NCI-H510A treated with DMSO at 0.1 percent for 48 hours (cell line): Measurements from ENCODE around the gene FNDC3A.
"Not testable (repeated sequence)": the region's sequence is repeated elsewhere in the genome, so short reads cannot be mapped to it uniquely, and the experiment has no call there.

ENCODE experiments used
- DNase-seq: peaks from one replicate; lab custom pipeline; 2025; lab: John Stamatoyannopoulos, UW

The FNDC3A gene

DNA sequence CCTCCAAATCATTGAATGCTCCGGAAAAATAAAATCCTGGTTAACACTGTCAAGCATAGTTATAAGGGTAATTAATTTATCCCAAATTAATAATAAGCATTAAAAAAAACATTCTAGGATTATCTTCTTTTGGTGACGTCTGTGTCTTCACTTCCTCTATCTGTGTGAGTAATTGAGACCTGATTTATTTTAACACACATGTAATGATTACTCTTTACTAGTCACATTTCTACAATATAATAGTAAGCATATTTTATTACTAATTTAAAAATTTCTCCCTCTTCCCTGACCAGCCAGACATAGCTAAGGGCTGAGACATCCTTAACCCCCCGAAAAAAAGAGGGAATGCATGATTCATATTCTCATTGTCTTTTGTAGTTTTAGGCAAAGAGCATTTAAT is 2.3 kb downstream of the FNDC3A start:
- DNase-seq: no peak

DNA sequence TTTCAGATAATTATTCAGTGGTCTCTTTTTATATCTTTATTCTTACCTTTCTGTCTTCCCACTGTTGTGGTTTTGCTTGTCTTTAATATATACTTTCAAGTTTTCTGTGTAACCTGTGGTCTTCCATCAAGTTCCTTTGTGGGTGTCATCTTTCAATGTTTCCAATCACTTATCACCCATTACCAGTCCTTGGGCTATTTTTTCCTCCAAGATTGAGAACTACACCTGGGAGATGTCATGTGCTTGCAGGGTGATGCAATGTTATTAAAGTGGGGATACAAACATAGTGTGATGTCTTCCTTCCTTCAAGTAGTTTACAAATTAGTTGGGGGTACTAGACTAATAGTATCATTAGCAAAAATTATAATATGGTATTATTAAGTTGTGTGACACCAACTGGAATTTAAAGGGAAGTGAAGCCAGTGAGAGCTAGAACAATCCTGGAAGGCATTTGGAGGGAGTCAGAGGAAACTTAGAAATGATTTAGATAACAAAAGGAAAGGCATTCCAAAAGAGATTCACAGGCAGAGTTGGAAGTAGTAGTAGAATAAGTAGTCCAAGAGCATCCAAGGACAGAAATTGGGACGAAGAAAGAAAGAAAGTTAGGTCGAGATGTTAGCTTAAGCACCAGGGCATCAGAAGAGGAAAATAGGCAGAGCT is 3.4 kb downstream of the FNDC3A start:
- no peak for DNase-seq

DNA sequence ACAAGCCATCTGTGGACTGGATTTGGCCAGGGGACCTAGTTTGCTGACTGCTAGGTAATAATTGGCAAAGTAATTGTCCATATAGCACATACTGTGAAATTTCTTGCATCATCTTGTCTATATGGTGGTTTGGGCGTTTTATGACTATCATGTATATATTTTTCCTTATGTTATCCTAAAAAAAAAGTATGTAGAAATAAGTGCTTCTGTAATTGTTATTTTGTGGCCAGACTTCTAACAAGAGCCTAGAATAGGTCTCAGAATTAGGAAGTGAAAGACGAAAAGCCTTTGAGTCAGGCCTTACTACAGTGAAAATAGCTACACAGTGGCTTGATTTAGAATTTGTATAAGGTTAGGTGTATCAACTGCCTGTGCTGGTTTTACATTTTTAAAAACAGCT is 4.2 kb downstream of the FNDC3A start:
- no peak for DNase-seq

DNA sequence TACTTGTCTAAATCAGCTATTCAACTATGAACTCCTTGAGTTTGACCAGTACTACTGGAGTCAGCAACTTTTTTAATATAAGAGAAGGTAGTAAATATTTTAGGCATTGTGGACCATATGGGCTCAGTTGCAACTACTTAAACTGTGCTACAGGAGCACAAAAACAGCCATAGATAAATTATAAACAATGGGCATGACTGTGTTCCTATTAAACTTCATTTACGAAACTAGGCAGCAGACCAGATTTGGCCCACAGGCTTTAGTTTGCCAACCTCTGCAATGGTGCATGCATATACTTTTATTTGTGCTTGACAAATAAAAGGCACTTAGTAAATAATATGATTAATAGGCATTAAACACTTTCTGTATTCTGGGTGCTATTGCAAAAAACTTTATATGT is 7.6 kb downstream of the FNDC3A start:
- DNase-seq: no peak

DNA sequence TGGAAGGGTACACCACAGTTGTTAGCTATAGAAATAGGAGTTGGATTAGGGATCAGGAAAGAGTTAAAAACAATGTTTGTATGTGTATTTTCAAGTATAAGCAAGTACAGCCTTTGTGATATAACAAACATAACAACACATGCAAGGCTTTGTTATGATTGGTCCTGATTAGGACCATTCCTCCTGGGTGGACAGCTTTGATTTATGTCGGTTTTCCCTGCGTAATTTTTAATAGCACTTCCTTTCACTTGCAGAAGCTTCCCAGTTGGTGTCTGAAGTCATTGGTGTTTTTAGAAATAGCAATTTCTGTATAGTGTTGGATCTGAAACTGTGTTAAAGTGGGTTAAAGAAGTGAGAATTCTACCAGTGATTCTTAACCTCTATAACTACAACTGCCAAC is 10.0 kb downstream of the FNDC3A start:
- no peak for DNase-seq

DNA sequence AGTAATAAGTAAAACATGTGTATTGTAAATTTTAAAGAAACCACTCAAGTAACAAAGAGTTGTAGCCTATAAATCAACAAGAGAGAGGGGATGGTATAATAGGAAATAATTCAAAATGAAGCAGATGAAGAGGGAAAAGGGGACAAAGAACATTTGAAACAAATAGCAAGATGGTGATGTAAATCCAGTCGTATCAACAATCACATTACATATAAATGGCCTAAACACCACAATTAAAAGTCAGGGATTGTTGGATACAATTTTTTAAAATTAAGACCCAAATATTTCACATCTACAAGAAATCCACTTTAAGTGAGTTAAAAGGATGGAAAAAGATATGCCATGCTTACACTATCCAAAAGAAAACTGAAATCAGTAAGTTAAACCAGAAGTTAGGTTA is 15.2 kb downstream of the FNDC3A start:
- DNase-seq: no peak

DNA sequence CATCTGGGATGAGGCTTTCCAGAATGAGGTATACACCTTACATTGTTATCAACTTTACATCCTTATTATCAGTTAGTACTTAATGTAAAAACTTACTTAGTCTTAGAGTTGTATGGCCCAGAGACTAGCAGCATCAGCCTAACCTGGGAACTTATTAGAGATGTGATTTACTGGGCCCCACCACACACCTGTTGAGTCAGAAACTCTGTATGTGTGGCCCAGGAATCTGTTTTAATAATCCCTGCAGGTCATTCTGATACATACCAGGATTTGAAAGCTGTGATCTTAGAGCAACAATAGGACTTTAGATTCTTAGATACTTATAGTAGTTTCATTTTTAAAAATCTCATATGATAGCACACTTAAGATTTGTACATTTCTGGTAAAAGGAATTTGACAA is 17.4 kb downstream of the FNDC3A start:
- DNase-seq: no peak

DNA sequence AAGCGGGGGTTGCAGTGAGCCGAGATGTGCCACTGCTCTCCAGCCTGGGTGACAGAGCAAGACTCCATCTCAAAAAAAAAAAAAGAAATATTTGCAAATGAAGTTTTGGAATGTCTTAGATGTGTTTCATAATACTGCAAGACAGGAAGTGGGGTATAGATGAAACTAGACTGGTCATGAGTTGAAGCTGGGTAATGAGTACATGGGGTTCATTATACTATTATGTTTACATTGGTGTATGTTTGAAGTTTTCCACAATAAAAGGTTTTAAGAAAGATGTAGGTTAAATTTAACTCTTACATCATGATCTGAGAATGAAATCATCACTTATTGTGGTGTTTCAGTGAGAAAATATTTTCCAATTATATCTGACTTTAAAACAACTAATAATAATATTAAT is 19.0 kb downstream of the FNDC3A start:
- DNase-seq: no peak

DNA sequence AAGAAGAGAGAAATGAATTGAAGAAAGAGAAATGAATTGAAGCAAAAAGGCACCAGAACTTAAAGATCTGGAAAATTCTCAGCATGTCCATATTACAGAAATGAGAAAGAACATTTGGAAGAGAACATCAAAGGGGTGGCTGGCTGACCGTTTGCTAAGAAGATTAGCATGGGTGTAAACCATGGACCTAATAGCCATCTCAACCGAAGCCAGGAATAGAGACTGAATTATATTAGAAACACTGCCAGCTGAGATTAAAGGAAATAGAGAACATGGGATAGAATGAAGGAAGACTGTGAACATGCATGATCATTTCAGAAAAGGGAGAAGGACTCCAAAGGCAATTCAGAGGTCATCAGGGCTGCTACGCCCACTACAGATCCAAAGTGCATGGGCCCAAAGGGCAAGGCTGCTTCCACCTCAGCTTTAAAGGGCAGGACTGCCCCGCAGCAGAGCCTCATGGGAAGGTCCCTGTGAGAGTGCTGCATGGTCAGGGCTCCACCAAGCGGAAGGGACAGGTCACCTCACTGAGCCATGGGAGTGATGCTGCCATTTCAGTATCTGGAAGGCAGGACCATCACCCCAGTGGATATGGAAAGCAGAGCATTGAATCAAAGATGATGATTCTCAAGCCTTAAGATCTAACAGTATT is 23.1 kb downstream of the FNDC3A start:
- DNase-seq: no peak

DNA sequence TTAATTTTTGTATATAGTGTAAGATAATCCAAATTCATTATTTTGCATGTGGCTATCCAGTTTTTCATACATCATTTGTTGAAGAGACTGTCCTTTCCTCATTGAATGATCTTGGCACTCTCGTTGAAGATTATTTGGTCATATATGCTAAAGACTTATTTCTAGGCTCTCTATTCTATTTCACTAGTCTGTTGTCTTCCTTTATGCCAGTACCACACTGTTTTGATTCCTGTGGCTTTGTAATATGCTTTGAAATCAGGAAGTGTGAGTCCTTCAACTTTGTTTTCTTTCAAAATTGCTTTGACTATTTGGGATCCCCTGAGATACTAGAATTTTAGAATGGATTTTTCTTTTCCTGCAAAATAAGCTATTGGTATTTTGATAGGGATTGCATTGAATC is 24.5 kb downstream of the FNDC3A start:
- DNase-seq: no peak

DNA sequence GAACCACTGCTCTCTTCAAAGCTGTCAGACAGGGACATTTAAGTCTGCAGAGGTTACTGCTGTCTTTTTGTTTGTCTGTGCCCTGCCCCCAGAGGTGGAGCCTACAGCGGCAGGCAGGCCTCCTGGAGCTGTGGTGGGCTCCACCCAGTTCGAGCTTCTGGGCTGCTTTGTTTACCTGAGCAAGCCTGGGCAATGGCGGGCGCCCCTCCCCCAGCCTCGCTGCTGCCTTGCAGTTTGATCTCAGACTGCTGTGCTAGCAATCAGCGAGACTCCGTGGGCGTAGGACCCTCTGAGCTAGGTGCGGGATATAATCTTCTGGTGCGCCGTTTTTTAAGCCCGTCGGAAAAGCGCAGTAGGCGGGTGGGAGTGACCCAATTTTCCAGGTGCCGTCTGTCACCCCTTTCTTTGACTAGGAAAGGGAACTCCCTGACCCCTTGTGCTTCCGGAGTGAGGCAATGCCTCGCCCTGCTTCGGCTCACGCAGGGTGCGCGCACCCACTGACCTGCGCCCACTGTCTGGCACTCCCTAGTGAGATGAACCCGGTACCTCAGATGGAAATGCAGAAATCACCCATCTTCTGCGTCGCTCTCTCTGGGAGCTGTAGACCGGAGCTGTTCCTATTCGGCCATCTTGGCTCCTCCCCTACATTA is 43.4 kb downstream of the FNDC3A start:
- DNase-seq: not testable (repeated sequence)

DNA sequence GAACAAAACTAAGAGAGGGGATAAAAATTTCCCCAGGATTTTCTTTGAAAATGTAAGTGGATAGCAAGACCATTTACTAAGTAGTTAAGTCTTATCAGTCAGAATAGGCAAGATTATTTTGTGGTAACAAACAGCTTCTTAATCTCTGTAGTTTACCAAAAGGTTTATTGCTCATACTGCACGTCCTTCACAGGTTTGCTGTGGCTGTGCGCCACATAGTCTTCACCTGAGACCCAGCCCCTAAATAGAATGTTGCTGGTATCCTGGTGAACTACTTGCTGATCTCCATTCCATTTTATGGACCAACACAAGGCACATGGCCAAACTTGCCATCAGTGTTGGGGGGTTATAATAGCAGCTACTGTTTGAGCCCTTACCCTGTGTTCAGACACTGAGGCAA is 44.6 kb downstream of the FNDC3A start:
- no peak for DNase-seq

DNA sequence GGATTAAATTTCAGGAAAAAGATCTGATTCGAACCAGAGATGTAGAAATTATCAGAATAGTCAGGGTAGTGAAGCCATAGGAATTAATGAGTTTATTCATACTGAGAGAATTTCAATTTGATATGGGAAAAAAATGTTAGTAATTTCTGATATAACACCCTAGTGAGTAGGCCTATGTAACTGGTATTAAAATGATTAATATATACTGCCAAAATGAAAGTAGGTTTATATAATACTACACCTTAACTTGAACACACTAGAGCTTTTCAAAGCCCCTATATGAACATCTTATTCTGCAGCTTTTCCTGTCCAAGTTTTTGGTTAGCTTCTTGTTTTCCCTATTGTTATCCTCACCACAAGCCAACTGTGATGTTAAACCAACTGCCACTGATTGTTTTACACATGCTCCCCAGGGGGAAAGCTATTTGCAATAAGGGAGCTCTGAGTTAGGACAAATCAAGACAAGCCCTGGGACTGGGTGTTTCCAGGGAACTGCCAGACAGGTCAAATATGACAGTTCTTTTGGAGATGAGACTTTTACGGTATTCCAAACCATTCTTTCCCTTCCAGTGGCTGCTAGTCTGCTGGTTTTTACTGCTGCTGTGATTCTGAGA is 45.3 kb downstream of the FNDC3A start:
- DNase-seq: no peak

DNA sequence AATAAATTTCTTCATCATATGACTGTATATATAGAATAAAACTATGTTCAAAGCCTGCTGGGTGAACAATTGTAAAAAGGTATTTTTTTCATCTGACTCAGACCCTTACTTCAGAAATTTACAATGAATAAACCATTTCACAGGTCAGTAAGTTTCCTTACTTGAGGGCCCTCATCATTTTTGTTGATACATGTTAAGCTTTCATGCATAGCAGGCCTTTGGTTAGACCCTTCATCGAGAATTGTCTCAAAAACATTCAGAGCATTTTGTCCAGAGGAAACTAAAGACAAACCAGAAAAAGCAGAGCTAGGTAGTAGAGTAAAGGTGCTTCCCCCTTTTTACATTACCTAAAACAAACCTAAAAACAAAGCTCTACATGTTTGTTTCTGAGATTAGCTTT is 46.2 kb downstream of the FNDC3A start:
- DNase-seq: no peak

DNA sequence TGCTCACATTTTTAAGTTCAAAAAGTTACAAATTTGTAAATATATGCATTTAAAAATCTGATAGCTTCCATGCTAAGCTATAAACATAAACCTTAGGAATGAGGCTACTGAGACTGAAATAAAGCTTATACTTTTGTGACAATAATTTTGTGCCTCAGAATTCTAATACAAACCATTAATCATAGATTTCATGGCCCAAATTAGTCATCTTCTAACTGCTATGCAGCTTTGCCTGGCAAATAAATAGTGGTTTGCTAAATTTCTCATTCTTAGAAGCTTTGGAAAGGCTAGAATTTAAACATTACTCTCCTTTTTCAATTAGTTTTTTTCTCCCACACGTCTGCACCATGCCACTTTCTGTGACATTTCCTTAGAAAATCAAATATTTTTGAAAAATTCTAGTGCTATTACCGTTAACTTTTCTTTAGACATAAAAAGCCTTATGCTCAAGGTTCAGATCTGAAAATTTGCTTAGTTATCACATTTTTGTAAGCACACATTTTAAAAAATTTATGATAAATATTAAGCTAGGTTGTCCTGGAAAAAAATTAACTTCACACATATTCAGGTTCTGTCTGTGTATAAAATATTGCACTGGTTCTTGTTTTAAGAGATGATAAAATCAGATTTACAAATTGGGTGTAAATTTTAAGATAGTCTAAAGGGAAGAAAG is 46.9 kb downstream of the FNDC3A start:
- no peak for DNase-seq

DNA sequence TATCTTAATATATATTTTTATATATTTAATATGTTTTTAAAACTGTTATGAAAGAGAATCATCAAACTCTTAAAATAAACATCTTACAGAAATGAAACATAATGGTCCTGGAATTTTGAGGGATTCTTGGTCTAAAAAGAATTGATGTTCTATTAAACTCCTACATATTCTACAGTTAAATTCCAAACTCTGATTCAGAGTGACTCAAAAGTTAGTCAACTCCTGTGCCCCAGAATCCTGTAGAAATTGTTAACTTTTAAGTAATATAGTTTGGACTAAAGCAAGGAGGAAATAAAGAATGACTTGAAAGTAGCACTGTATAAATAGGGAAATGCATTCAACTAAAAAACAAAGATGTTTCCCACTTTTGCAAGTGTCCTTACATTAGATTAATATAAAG is 47.7 kb downstream of the FNDC3A start:
- no peak for DNase-seq

DNA sequence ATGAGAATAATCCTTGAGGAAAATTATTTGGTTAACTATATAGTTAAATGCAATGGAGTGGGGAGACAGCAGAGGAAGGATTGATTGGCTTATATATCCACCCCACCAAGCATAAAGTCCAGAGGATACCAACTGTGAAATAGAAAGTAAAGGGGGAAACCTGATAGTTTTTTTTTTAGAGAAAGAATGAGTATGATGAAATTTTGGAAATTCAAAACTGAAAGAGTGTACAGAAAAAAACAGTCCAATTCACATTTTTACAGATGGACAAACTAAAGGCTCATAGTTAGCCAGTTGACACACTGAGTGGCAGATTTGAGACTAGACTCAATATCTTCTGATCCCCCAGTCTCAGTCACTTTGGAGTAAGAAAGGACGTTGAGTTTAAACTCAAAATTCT is 51.1 kb downstream of the FNDC3A start:
- no peak for DNase-seq

DNA sequence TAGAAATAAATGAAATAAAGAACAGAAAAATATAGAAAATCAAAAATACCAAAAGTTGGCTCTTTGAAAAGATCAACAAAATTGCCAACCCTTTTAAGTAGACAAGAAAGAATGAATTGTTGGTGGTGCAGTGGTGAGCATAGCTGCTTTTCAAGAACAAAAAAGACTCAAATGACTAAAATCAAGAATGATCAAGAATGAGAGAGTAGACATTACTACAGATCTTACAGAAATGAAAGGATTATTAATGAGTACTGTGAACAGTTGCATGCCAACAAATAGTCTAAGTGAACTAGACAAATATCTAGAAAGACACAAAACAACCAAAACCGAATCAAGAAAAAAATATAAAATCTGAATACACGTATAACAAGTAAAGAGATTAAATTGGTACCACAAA is 53.9 kb downstream of the FNDC3A start:
- no peak for DNase-seq

DNA sequence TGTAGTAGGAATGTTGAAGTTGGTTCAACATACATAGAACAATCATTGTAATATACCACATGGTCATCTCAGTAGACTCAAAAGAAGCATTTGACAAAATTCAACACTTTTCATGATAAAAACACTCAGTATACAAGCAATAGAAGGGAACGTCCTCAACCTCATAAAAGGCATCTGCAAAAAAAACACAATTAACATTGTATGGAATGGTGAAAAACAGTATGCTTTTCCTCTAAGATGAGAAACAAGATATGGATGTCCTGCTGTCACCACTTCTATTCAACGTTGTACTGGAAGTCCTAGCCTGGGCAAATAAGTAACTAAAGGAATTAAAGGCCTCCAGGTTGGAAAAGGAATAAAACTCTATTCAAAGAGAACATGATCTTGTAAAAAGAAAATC is 54.5 kb downstream of the FNDC3A start:
- no peak for DNase-seq

DNA sequence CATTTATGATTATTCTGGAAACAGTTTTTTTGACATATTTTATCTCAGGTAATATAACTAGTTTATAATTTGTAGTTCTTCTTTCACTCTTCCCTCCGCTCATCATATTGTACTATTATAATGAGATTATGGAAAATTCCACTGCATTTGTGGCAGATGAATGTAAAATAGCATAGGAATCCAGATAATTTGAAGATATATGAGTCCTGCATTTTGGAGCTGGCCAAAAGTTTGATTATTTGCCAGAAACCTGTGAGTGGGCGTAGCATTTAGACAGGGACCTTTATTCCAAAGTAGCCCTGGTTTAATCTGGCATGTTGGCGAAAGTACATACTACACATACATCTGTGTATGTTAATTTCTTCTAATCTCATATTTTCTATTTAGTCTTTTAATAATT is 65.2 kb downstream of the FNDC3A start:
- no peak for DNase-seq

DNA sequence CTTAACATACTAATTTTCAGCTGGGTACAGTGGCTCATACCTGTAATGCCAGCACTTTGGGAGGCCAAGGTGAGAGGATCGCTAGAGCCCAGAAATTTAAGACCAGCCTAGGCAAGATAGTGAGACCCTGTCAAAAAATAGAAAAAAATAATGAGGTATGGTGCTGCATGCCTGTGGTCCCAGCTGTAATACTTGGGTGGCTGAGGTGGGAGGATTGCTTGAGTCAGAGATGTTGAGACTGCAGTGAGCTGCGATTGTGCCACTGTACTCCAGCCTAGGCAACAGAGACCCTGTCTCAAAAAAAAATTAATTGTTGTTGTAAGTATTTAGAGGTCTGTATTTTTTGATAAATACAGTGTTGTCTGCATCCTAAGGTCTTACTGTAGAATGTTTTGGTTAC is 66.8 kb downstream of the FNDC3A start:
- no peak for DNase-seq

DNA sequence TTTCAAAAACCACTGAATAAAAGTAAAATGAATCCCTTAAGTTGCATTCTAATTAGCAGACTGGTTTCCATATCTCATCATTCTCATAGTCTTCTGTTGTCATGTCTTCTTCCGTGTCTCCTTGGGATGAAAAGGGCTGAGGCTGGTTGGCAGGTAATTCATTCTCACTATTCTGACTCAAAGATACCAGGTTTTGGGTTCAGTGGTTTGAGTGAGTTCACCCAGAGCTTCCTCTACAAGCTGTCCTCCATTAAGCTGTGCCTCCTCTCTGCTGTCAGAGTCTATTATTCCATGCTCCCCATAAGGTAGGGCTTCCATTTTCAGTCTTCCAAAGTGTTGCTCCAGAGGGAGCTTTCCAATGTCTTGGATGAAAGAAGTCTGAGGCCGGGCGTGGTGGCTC is 68.3 kb downstream of the FNDC3A start:
- DNase-seq: no peak

DNA sequence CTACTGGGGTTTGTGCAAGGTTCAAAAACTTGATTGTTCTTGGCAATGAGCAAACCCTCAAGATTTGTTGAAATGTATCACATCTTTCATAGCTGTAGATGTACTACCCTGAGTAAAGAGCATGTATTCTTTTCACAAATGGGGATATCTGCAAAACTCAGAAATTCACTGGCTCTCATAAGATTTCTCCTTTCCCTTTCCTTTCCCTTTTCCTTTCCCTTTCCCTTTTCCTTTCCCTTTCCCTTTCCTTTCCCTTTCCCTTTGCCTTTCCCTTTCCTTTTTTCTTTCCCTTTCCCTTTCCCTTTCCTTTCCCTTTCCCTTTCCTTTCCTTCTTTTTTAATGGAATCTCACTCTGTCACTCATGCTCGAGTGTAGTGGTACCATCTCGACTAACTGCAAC is 69.1 kb downstream of the FNDC3A start:
- no peak for DNase-seq
